HCT116 (cell line): Measurements from ENCODE around the gene CDC37L1. TPM values are rescaled to one million over a fixed set of nuclear protein-coding genes. Genes with fewer than 3 reads are reported as not detected.
A peak's percentile ranks its signal among the peaks of the same experiment; 100 is the strongest.

Experiments used
- ATAC-seq: fragments of 200-7000 bp; cut with Tn5 transposase; 2 replicates; pipeline ENCODE4 v1.9.1; 2020; ENCODE audit warnings: mild to moderate bottlenecking, moderate library complexity
- BruUV-seq: library from RNA; stranded (reverse); fragments of 400-500 nt; replicated peaks from 2 replicates; lab custom pipeline; 2021; lab: Mats Ljungman, UMichigan
- CTCF ChIA-PET: fragments of 300-600 bp; sonication (Branson Sonifier 250); formaldehyde crosslinking; loops from one replicate; lab custom pipeline; 2021; ENCODE audit warnings: antibody characterized with exemption; lab: Charles Lee
- POLR2A ChIA-PET: fragments of 300-600, 350-600 bp; sonication (Branson Sonifier 250); formaldehyde crosslinking; loops from one replicate; lab custom pipeline; 2021; ENCODE audit warnings: antibody characterized with exemption; lab: Charles Lee
- RAD21 ChIA-PET, 2 experiments: fragments of 300-600 bp; sonication (Branson Sonifier 250); formaldehyde crosslinking; loops; one replicate each; lab custom pipeline; 2023; ENCODE audit warnings: low total read pairs in 2 of 2; ENCODE audit not compliant: uncharacterized antibody in 2 of 2, unreplicated experiment in 2 of 2, low non-redundant PET in 1 of 2; lab: Charles Lee
- DNase-seq: peaks from one replicate; pipeline ENCODE4 v3.0.0-alpha.2; 2010; ENCODE audit warnings: low read depth, low spot score
- H2AFZ ChIP-seq: fragments of 200-600 bp; shearing (Covaris generic), sonication (generic); 2 replicates; pipeline ENCODE4 v1.6.1; 2017; ENCODE audit warnings: low read depth, mixed run types, mixed read lengths, antibody characterized with exemption, low read length; ENCODE audit not compliant: poor library complexity, severe bottlenecking
- H3K27ac ChIP-seq: 2 replicates; pipeline ENCODE4 v1.5.1; 2012; ENCODE audit warnings: low read depth, low read length
- H3K27me3 ChIP-seq: fragments of 200-600 bp; sonication (generic); 2 replicates; pipeline ENCODE4 v1.6.1; 2016; ENCODE audit warnings: mixed run types, low read length, mixed read lengths; ENCODE audit not compliant: insufficient read depth
- H3K36me3 ChIP-seq, 2 experiments: fragments of 200-500 bp in 1 of 2; fragments of 200-600 bp in 1 of 2; sonication (Bioruptor generic) in 1 of 2; sonication (generic) in 1 of 2; 2 replicates each; pipeline versions ENCODE4 v1.5.1 to v1.6.1; 2014 to 2016; ENCODE audit warnings: low read length in 2 of 2, inconsistent platforms in 1 of 2, mixed read lengths in 1 of 2, mixed run types in 1 of 2; ENCODE audit not compliant: insufficient read depth in 2 of 2, control insufficient read depth in 1 of 2
- H3K4me1 ChIP-seq, 2 experiments: fragments of 200-600 bp in 1 of 2; sonication (generic) in 1 of 2; 2 replicates each; pipeline versions ENCODE4 v1.5.1 to v1.6.1; 2012 to 2017; ENCODE audit warnings: low read length in 2 of 2, inconsistent platforms in 1 of 2, mild to moderate bottlenecking in 1 of 2, mixed read lengths in 1 of 2, mixed run types in 1 of 2, moderate library complexity in 1 of 2; ENCODE audit not compliant: insufficient read depth in 2 of 2, control insufficient read depth in 1 of 2
- H3K4me2 ChIP-seq: fragments of 200-600 bp; sonication (generic); 2 replicates; pipeline ENCODE4 v1.6.1; 2017; ENCODE audit warnings: mixed run types, low read length, mixed read lengths
- H3K4me3 ChIP-seq, 2 experiments: fragments of 200-600 bp in 1 of 2; sonication (generic) in 1 of 2; replicated peaks in 1 of 2; 2 replicates each; pipeline ENCODE4 v1.5.1; 2011 to 2016; ENCODE audit warnings: low read length in 2 of 2, control low read depth in 1 of 2, low read depth in 1 of 2, mild to moderate bottlenecking in 1 of 2, mixed read lengths in 1 of 2, mixed run types in 1 of 2
- H3K79me2 ChIP-seq: fragments of 200-600 bp; sonication (generic); 2 replicates; pipeline ENCODE4 v1.6.1; 2017; ENCODE audit warnings: mild to moderate bottlenecking, mixed run types, low read length, moderate library complexity, mixed read lengths; ENCODE audit not compliant: insufficient read depth
- H3K9ac ChIP-seq: fragments of 200-600 bp; sonication (generic); 2 replicates; pipeline ENCODE4 v1.6.1; 2016; ENCODE audit warnings: low read length, mixed read lengths
- H3K9me2 ChIP-seq: fragments of 200-600 bp; sonication (generic), shearing (Covaris generic); 2 replicates; pipeline ENCODE4 v1.6.1; 2017; ENCODE audit warnings: mixed run types, mild to moderate bottlenecking, moderate library complexity; ENCODE audit not compliant: insufficient read depth
- H3K9me3 ChIP-seq, 2 experiments: fragments of 200-500 bp in 1 of 2; fragments of 200-600 bp in 1 of 2; sonication (Bioruptor generic) in 1 of 2; sonication (generic) in 1 of 2; 2 replicates each; pipeline ENCODE4 v1.6.1; 2014 to 2017; ENCODE audit warnings: low read length in 2 of 2, mixed read lengths in 2 of 2, inconsistent platforms in 1 of 2, low read depth in 1 of 2, mild to moderate bottlenecking in 1 of 2, mixed run types in 1 of 2, moderate library complexity in 1 of 2; ENCODE audit not compliant: control insufficient read depth in 1 of 2, insufficient read depth in 1 of 2
- H4K20me1 ChIP-seq: fragments of 200-600 bp; sonication (generic), shearing (Covaris generic); 2 replicates; pipeline ENCODE4 v1.6.1; 2017; ENCODE audit warnings: mixed run types, mild to moderate bottlenecking, moderate library complexity; ENCODE audit not compliant: insufficient read depth
- CEBPB ChIP-seq: IDR thresholded peaks from 2 replicates; pipeline ENCODE4 v1.6.1; 2012; ENCODE audit warnings: low read depth
- EZH2 ChIP-seq: fragments of 200-600 bp; sonication (generic); IDR thresholded peaks from 2 replicates; pipeline ENCODE4 v1.6.1; 2017; ENCODE audit warnings: antibody characterized with exemption, mixed run types
- JUND ChIP-seq: IDR thresholded peaks from 2 replicates; pipeline ENCODE4 v1.6.1; 2012
- MAX ChIP-seq: IDR thresholded peaks from 2 replicates; pipeline ENCODE4 v1.6.1; 2012
- YY1 ChIP-seq: IDR thresholded peaks from 2 replicates; pipeline ENCODE4 v1.6.1; 2011; ENCODE audit warnings: low read length, low read depth, moderate library complexity, mild to moderate bottlenecking; ENCODE audit not compliant: insufficient replicate concordance; ENCODE audit errors: extremely low read depth
- intact Hi-C: fragments of 100-400 bp; cut with micrococcal nuclease; formaldehyde crosslinking; loops from 2 replicates; pipeline ENCODE4 v1.10.0; 2022
- total RNA-seq: library from RNA; stranded (reverse); gene quantifications from one replicate; pipeline ENCODE4 v1.2.1, GENCODE V29; 2021; ENCODE audit not compliant: unreplicated experiment

The CDC37L1 gene
- total RNA-seq, 1 experiment from 2014 or later = 18.1 TPM

DNA sequence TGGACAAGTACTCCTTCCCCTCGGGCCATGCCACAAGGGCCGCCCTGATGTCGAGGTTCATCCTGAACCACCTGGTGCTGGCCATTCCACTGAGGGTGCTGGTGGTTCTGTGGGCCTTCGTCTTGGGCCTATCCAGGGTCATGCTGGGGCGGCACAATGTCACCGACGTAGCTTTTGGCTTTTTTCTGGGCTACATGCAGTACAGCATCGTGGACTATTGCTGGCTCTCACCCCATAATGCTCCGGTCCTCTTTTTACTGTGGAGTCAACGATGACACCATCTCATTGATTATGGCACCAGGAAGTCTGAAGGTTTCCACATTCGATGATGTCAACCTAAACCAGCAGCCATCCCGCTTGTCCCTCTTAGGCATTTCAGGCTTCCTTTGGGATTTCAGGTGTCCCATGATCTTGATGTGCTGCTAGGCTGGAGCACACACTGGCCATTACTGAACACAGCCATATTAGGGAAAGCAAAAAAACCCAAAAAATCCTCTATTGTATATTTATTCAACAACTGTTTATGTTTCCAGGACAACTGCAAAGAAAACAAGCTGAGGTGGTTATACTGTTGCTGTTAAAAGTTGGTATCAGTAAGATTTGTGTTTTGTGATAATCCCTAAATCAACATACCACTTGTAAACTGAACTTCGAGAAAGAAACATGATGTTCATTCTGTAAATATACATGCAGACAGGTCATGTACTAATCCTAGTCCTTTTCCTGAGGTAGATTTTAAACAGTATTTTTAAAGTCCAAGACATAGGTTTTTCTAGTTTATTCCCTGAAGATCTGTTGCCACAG is 16.2 kb upstream of the CDC37L1 start:
- DNase-seq (no peak), ATAC-seq (no peak)
- TF ChIP-seq CEBPB = no peak
- TF ChIP-seq MAX = 0 out of 2 replicates have a peak, but pooled peaks have one; percentile 0
- no peaks in the 10 kb centered on the region for H3K27me3 ChIP-seq
- peaks cover 17 to 28% of the 10 kb centered on the region in 2 experiments for H3K4me1 ChIP-seq
- no peaks in the 10 kb centered on the region for H3K9me3 ChIP-seq
- H3K9me2 ChIP-seq = no peaks in the 10 kb centered on the region
- no peak overlapping the region for H2AFZ ChIP-seq
- no peaks in the 10 kb centered on the region for H3K36me3 ChIP-seq
- no peaks in the 10 kb centered on the region for H4K20me1 ChIP-seq
- CTCF ChIA-PET = interaction anchor here (1.0 to 1.3 kb wide), 3 partner anchors 23 to 280 kb away, joined by 3 to 4 read pairs (median 3); no protein-coding TSS in a partner anchor
- H3K9ac ChIP-seq = peak overlapping the region; percentile 82
- peak overlapping the region; percentile 75 to 77 for H3K4me3 ChIP-seq
- RAD21 ChIA-PET = no interaction called here
- intact Hi-C loops = loop anchor here (10.0 kb wide), 2 partner anchors 322 to 932 kb away; partner anchors contain the start of gene JAK2
- no peaks in the 10 kb centered on the region; the same call in 1 of the 2 replicates for H3K79me2 ChIP-seq
- H3K27ac ChIP-seq = peak overlapping the region; percentile 70; the same call in 1 of the 2 replicates
- peak overlapping the region; percentile 92 for H3K4me2 ChIP-seq
- TSS peak; percentile 53 for BruUV-seq
- POLR2A ChIA-PET = no interaction called here

- Histone ChIP-seq H3K36me3 (no peaks in the 10 kb centered on the region), H3K27ac (no peak overlapping the region), H3K4me3 (no peak overlapping the region), H3K9me2 (no peaks in the 10 kb centered on the region), H3K9ac (no peak overlapping the region), H2AFZ (no peak overlapping the region), H4K20me1 (no peaks in the 10 kb centered on the region), H3K79me2 (no peaks in the 10 kb centered on the region; the same call in 1 of the 2 replicates), H3K4me2 (no peak overlapping the region), H3K9me3 (no peaks in the 10 kb centered on the region), H3K27me3 (no peaks in the 10 kb centered on the region), H3K4me1 (peaks cover 17 to 28% of the 10 kb centered on the region in 2 experiments)
- ChIA-PET RAD21 (no interaction called here), POLR2A (no interaction called here), CTCF (no interaction called here)
- ATAC-seq = no peak
- TF ChIP-seq YY1 (no peak), EZH2 (no peak), JUND (no peak)
- BruUV-seq = no TSS peak
- no peak for DNase-seq
- intact Hi-C loops = loop anchor here (10.0 kb wide), 2 partner anchors 321 to 931 kb away; partner anchors contain the start of gene JAK2
These were observed 15.4 kb upstream of the CDC37L1 start for GRCh38 chr9:4663956-4664355.
